Activated CD8-positive, alpha-beta T cell treated with anti-CD3 and anti-CD28 coated beads for 36 hours (primary cell): ENCODE results near the gene OARD1. TPM values are rescaled to one million over a fixed set of nuclear protein-coding genes. Genes with fewer than 3 reads are reported as not detected.
A peak's percentile ranks its signal among the peaks of the same experiment; 100 is the strongest.
"Not testable (repeated sequence)": the region's sequence is repeated elsewhere in the genome, so short reads cannot be mapped to it uniquely, and the experiment has no call there.

Experiments used
- ATAC-seq: fragments of 200-7000 bp; cut with Tn5 transposase; one replicate; pipeline ENCODE4 v1.10.0; 2021; ENCODE audit warnings: mild to moderate bottlenecking, moderate library complexity
- CTCF ChIA-PET: fragments of 350-600 bp; sonication (Branson Sonifier 250); formaldehyde crosslinking; loops from one replicate; lab custom pipeline; 2021; ENCODE audit warnings: antibody characterized with exemption; lab: Charles Lee
- POLR2A ChIA-PET: fragments of 350-600 bp; sonication (Branson Sonifier 250); formaldehyde crosslinking; loops from one replicate; lab custom pipeline; 2021; ENCODE audit warnings: antibody characterized with exemption; lab: Charles Lee
- DNase-seq: peaks from one replicate; pipeline ENCODE4 v3.0.0-alpha.2; 2020
- H3K27ac Mint-ChIP-seq: one replicate; pipeline ENCODE4 v1.8.0; 2021; ENCODE audit warnings: mild to moderate bottlenecking, mixed read lengths
- H3K27me3 Mint-ChIP-seq: one replicate; pipeline ENCODE4 v1.8.0; 2021; ENCODE audit warnings: mixed read lengths
- H3K36me3 Mint-ChIP-seq: one replicate; pipeline ENCODE4 v1.8.0; 2021; ENCODE audit warnings: low read depth, mixed read lengths
- H3K4me1 Mint-ChIP-seq: one replicate; pipeline ENCODE4 v1.8.0; 2021; ENCODE audit warnings: low read depth, mixed read lengths
- H3K4me3 Mint-ChIP-seq: one replicate; pipeline ENCODE4 v1.8.0; 2021; ENCODE audit warnings: mild to moderate bottlenecking, moderate library complexity, mixed read lengths
- H3K9me3 Mint-ChIP-seq: one replicate; pipeline ENCODE4 v1.8.0; 2021; ENCODE audit warnings: mixed read lengths
- intact Hi-C: fragments of 100-400 bp; cut with micrococcal nuclease; formaldehyde crosslinking; loops from one replicate; pipeline ENCODE4 v1.10.0; 2022
- total RNA-seq, 2 experiments: library from RNA; stranded (reverse); gene quantifications; one replicate each; pipeline ENCODE4 v1.2.3, GENCODE V29; 2021
- TF ChIP-seq, protein P1 (sequence below): fragments of 200-600 bp; IDR thresholded peaks from one replicate; pipeline ENCODE4 v1.8.0; 2022; ENCODE audit warnings: antibody characterized with exemption, mild to moderate bottlenecking

OARD1 gene, protein sequence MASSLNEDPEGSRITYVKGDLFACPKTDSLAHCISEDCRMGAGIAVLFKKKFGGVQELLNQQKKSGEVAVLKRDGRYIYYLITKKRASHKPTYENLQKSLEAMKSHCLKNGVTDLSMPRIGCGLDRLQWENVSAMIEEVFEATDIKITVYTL
- total RNA-seq, result 10 to 100 TPM; 45.8 to 48.4 TPM

DNA sequence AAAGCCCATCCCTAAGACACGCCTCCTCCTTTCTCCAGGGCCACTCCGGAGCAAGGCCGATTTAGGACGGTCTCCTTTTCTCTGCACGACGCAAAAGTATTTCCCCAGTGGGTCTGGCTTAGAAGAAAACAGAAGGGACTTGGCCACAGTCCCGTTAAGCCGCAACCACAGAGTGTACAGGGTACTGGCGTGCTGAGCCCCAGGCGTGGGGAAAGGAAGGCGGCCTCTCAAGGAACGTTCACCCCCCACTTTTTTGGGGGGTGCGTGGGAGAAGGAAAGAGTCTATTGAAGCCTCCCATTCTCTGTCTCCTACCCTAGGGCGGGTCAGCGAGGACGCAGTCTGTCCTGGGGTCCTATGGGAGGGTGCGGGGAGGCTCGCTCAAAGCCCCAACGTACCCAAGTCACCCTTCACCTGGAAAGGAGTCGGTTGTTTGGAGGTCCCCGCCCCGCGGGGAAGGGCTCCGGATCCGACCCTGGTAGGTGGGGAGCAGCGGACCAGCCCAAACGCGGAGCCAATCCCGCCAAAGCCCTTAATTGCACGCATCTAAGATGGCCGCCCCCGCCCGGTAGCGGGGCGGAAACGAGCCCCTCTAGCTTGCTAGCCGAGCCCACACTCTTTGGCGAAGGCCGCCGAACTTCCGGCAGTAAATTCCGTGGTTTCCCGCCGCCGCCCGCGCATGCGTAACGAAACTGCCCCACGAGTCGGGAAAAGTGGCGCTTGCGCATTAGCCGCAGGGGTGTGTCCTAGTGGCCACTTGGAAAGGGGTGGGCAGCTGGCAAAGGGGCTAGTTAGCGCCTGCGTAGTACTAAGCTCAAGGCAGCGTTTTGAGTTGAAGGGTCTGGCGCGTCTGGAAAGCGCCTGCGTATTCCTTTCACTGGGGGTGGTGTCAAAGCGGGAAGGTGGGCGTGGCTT is at the start of gene OARD1:
Gene OARD1 (minus strand): TSS at position 434 of the 913 bp plus-strand sequence. CDS start 722 bp downstream, outside the sequence.
- no peaks in the 10 kb centered on the region for H3K27me3 Mint-ChIP-seq
- intact Hi-C loops, result loop anchor here (10.0 kb wide), 1 partner anchor 113 kb away; no protein-coding TSS in a partner anchor
- CTCF ChIA-PET, result interaction anchor here (0.8 to 3.0 kb wide), 7 partner anchors 13 to 261 kb away, joined by 3 to 14 read pairs (median 3); no protein-coding TSS in a partner anchor
- POLR2A ChIA-PET, result interaction anchor here (1.7 kb wide), 1 partner anchor 248 kb away, joined by 4 read pairs; no protein-coding TSS in a partner anchor
- ATAC-seq (peak; percentile 76), DNase-seq (peak; percentile 99)
- H3K4me1 Mint-ChIP-seq, result peaks cover 53% of the 10 kb centered on the region
- TF ChIP-seq, protein P1, sequence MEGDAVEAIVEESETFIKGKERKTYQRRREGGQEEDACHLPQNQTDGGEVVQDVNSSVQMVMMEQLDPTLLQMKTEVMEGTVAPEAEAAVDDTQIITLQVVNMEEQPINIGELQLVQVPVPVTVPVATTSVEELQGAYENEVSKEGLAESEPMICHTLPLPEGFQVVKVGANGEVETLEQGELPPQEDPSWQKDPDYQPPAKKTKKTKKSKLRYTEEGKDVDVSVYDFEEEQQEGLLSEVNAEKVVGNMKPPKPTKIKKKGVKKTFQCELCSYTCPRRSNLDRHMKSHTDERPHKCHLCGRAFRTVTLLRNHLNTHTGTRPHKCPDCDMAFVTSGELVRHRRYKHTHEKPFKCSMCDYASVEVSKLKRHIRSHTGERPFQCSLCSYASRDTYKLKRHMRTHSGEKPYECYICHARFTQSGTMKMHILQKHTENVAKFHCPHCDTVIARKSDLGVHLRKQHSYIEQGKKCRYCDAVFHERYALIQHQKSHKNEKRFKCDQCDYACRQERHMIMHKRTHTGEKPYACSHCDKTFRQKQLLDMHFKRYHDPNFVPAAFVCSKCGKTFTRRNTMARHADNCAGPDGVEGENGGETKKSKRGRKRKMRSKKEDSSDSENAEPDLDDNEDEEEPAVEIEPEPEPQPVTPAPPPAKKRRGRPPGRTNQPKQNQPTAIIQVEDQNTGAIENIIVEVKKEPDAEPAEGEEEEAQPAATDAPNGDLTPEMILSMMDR, result no peak
- no peaks in the 10 kb centered on the region for H3K9me3 Mint-ChIP-seq
- peak within 1 kb of the TSS; percentile 91 for H3K4me3 Mint-ChIP-seq
- peak within 1 kb of the TSS; percentile 98 for H3K27ac Mint-ChIP-seq
- H3K36me3 Mint-ChIP-seq, result peaks cover 40% of the 10 kb centered on the region

- Mint-ChIP-seq H3K27ac (no peak overlapping the region), H3K36me3 (peaks cover 11% of the 10 kb centered on the region), H3K27me3 (no peaks in the 10 kb centered on the region), H3K4me1 (no peaks in the 10 kb centered on the region), H3K9me3 (no peaks in the 10 kb centered on the region), H3K4me3 (no peak overlapping the region)
- DNase-seq, result no peak
- intact Hi-C loops, result no loop called here
- no peak for ATAC-seq
- ChIA-PET CTCF (no interaction called here), POLR2A (no interaction called here)
- TF ChIP-seq, protein P1, result no peak
These were observed 47.9 kb upstream of the OARD1 start for GRCh38 chr6:41120058-41120457.

GRCh38 chr6:41119508-41119907 is 47.4 kb upstream of the OARD1 start:
- no peaks in the 10 kb centered on the region for H3K27me3 Mint-ChIP-seq
- ChIA-PET POLR2A (no interaction called here), CTCF (interaction anchor here (1.1 kb wide), 1 partner anchor 187 kb away, joined by 3 read pairs; no protein-coding TSS in a partner anchor)
- H3K9me3 Mint-ChIP-seq, result no peaks in the 10 kb centered on the region
- peaks cover 11% of the 10 kb centered on the region for H3K36me3 Mint-ChIP-seq
- TF ChIP-seq, protein P1, result no peak
- no peak overlapping the region for H3K27ac Mint-ChIP-seq
- intact Hi-C loops, result no loop called here
- ATAC-seq, result no peak
- no peak overlapping the region for H3K4me3 Mint-ChIP-seq
- H3K4me1 Mint-ChIP-seq, result no peaks in the 10 kb centered on the region
- DNase-seq, result no peak

DNA sequence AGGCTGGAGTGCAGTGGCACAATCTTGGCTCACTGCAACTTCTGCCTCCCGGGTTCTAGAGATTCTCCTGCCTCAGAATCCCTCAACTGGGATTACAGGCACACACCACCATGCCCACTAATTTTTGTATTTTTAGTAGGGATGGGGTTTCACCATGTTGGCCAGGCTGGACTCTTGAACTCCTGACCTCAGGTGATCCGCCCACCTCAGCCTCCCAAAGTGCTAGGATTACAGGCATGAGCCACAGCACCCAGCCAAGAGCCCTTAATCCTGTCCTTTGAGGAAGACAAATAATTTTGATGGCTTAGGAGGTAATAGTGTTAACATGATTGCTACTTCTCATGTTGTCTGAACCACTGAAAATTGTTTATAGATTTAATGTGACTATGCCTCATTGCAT is 42.9 kb upstream of the OARD1 start:
- H3K9me3 Mint-ChIP-seq, H3K27ac Mint-ChIP-seq, ATAC-seq, H3K36me3 Mint-ChIP-seq, CTCF ChIA-PET, DNase-seq, intact Hi-C loops, H3K4me1 Mint-ChIP-seq, POLR2A ChIA-PET, H3K4me3 Mint-ChIP-seq, H3K27me3 Mint-ChIP-seq: not testable (repeated sequence)

DNA sequence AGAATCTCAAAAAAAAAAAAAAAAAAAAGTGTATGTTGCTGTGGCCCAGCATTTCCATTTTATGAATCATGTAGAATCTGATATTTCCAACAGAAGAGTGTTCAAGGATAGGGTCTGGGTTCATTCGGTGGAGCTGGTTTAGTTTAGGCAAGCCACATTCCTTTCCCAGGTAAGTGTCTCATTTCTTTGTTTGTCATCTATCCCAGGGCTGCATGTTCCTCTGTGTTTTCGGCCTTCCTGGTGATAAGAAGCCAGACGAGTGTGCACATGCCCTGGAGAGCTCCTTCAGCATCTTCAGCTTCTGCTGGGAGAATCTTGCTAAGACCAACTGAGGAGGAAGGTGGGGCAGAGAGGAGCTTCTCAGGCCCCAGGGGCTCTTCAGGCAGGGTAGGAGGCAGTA is 38.9 kb upstream of the OARD1 start:
- ChIA-PET POLR2A (no interaction called here), CTCF (interaction anchor here (1.0 kb wide), 1 partner anchor 23 kb away, joined by 3 read pairs; no protein-coding TSS in a partner anchor)
- DNase-seq (no peak), ATAC-seq (no peak)
- TF ChIP-seq, protein P1, result no peak
- intact Hi-C loops, result no loop called here
- H3K9me3 Mint-ChIP-seq, result no peaks in the 10 kb centered on the region
- no peaks in the 10 kb centered on the region for H3K27me3 Mint-ChIP-seq
- no peak overlapping the region for H3K4me3 Mint-ChIP-seq
- H3K4me1 Mint-ChIP-seq, result no peaks in the 10 kb centered on the region
- H3K36me3 Mint-ChIP-seq, result peaks cover 4% of the 10 kb centered on the region
- no peak overlapping the region for H3K27ac Mint-ChIP-seq
